Left lung (tissue), 10 donors: Measurements from ENCODE around the gene COX6B2. TPM values are rescaled to one million over a fixed set of nuclear protein-coding genes. Genes with fewer than 3 reads are reported as not detected.

ENCODE experiments used
- ATAC-seq: fragments of 200-7000 bp; cut with Tn5 transposase; one replicate; pipeline ENCODE4 v1.9.1; 2020; ENCODE audit warnings: moderate library complexity
- DNase-seq, 4 donors: peaks; one replicate each; pipeline ENCODE4 v3.0.0-alpha.2; 2013 to 2020
- H3K27ac ChIP-seq, 2 donors: fragments of 200-600 bp; sonication (generic) in 1 of 2; one replicate each; pipeline versions ENCODE4 v1.5.0 to v1.8.0; 2020 to 2021
- H3K27me3 ChIP-seq, 2 donors: fragments of 200-600 bp; sonication (generic) in 1 of 2; one replicate each; pipeline versions ENCODE4 v1.5.0 to v1.8.0; 2020 to 2021
- H3K36me3 ChIP-seq, 2 donors: fragments of 200-600 bp; sonication (generic) in 1 of 2; one replicate each; pipeline versions ENCODE4 v1.5.0 to v1.8.0; 2020 to 2021
- H3K4me1 ChIP-seq, 2 donors: fragments of 200-600 bp; one replicate each; pipeline ENCODE4 v1.8.0; 2021
- H3K4me3 ChIP-seq, 2 donors: fragments of 200-600 bp; sonication (generic) in 1 of 2; one replicate each; pipeline versions ENCODE4 v1.5.0 to v1.8.0; 2020 to 2021; ENCODE audit warnings: mild to moderate bottlenecking in 1 of 2
- H3K9me3 ChIP-seq, 2 donors: fragments of 200-600 bp; sonication (generic) in 1 of 2; one replicate each; pipeline versions ENCODE4 v1.5.0 to v1.8.0; 2020 to 2021
- intact Hi-C, 2 donors: fragments of 100-400 bp; cut with DNase I; formaldehyde crosslinking; loops; one replicate each; pipeline versions ENCODE4 v1.11.2 to v1.14.2; 2022
- polyA plus RNA-seq, 6 donors: library from polyadenylated mRNA; unstranded; fragments of 120-200 nt; gene quantifications; one replicate each; pipeline ENCODE4 v1.2.1, GENCODE V29; 2013; ENCODE audit not compliant: insufficient read length in 6 of 6
- total RNA-seq, 2 donors: library from RNA; stranded (reverse); fragmentation: NEBNext Ultra II Directional; extraction: Animal tissue kit (Norgen Biotek cat#: 25700); gene quantifications; one replicate each; pipeline ENCODE4 v1.2.1, GENCODE V29; 2021
- TF ChIP-seq, protein P1 (sequence below), 2 donors: fragments of 200-600 bp; sonication (generic) in 1 of 2; IDR thresholded peaks; one replicate each; pipeline versions ENCODE4 v1.5.0 to v1.8.0; 2021; ENCODE audit warnings: antibody characterized with exemption in 2 of 2
- donor health status: DM: no; HTN: yes; CAD: no.
- donor health status: DM: no; HTN: no; CAD: no.

COX6B2 gene
- total and polyA plus RNA-seq, 8 donors = 0.20 to 0.75 (median 0.50) TPM; not detected in 1

DNA sequence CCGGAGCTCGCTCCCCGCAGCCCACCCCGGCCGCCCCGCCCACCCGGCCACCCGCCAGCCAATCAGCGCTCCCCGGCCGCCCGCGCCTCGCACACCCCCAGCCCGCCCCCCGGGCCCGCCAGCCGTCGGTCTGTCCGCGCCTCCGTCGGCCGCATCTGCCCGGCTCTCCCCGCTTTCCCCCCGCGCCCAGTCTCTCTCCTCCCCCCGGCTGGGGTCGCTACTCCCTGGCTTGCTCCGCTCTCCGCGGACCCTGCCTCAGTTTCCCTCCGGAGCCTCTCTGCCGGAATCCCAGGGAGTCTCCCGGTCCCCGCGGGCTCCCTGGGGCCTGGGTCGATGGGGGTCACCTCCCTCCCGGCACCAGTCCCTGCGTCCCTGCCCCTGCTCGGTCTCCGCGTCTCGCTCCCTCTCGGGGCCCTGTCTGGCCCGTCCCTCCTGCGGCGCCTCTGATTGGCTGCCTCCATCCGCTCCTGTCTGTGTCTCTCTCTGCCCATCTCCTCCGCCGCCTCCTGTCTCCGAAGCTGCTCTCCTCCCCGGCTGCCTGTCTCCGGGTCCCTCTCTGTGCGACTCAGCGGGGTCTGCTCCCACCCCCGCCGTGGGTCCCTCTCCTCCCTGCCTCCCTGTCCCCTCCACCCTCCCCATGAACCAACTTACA lies 15.3 kb upstream of the COX6B2 start:
- ATAC-seq = peak; percentile 34
- H3K27me3 ChIP-seq = peaks cover 32 to 81% of the 10 kb centered on the region in 2 donors

DNA sequence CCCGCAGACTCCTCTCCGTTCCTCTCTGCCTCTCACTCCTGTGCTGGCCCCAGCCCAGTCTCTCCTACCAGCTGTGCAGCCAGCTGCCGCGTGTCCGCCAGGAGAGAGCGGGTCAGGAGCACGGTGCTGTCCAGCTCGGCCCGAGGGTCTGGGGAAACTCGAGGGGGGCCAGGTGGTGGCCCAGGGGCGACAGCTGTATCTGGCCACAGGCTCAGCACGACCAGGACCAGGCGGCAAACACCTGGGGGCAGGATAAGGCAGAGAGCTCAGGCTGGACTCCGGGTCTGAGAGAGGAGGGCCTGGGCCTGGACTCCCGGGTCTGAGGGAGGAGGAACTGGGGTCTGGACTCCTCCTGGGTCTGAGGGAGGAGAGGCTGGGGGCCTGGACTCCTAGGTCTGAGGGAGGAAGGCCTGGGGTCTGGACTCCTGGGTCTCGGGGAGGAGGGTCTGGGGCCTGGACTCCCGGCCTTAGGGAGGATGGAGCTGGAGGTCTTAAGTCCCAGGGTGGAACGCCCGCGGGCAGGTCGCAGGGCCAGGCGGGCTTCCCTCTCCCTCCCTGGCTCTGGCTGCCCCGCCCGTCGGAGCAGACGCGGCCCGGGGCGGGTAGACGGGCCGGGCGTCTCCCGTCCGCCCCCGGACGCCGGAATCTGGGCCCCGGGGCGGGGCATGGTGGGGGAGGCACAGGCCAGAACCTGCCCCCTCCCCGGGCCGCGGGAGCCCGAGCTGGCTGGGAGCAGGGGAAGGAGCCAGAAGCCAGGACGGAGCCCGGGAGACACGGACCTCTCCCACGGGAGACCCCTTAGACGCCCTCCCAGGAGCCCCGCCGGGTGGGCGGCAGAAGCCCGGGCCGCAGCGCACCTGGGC lies 14.4 kb upstream of the COX6B2 start:
- Histone ChIP-seq H3K27ac (no peak overlapping the region), H3K9me3 (no peaks in the 10 kb centered on the region), H3K4me3 (no peak overlapping the region), H3K4me1 (peaks cover 5 to 11% of the 10 kb centered on the region in 2 donors), H3K27me3 (peaks cover 32 to 72% of the 10 kb centered on the region in 2 donors), H3K36me3 (no peaks in the 10 kb centered on the region)
- intact Hi-C loops = no loop called here
- ATAC-seq (peak; percentile 77), DNase-seq (peak in 1 of 4 donors; percentile 81)
- TF ChIP-seq, protein P1, sequence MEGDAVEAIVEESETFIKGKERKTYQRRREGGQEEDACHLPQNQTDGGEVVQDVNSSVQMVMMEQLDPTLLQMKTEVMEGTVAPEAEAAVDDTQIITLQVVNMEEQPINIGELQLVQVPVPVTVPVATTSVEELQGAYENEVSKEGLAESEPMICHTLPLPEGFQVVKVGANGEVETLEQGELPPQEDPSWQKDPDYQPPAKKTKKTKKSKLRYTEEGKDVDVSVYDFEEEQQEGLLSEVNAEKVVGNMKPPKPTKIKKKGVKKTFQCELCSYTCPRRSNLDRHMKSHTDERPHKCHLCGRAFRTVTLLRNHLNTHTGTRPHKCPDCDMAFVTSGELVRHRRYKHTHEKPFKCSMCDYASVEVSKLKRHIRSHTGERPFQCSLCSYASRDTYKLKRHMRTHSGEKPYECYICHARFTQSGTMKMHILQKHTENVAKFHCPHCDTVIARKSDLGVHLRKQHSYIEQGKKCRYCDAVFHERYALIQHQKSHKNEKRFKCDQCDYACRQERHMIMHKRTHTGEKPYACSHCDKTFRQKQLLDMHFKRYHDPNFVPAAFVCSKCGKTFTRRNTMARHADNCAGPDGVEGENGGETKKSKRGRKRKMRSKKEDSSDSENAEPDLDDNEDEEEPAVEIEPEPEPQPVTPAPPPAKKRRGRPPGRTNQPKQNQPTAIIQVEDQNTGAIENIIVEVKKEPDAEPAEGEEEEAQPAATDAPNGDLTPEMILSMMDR (IDR thresholded peaks at IDR 0.05) = no peak

More for the DNA sequence above, 15.3 kb upstream of the COX6B2 start:
- Histone ChIP-seq H3K36me3 (no peaks in the 10 kb centered on the region), H3K27ac (no peak overlapping the region), H3K4me3 (no peak overlapping the region), H3K9me3 (no peaks in the 10 kb centered on the region), H3K4me1 (peaks cover 5 to 11% of the 10 kb centered on the region in 2 donors)
- intact Hi-C loops = no loop called here
- no peak for DNase-seq
- TF ChIP-seq, protein P1 (IDR thresholded peaks at IDR 0.05) = no peak

DNA sequence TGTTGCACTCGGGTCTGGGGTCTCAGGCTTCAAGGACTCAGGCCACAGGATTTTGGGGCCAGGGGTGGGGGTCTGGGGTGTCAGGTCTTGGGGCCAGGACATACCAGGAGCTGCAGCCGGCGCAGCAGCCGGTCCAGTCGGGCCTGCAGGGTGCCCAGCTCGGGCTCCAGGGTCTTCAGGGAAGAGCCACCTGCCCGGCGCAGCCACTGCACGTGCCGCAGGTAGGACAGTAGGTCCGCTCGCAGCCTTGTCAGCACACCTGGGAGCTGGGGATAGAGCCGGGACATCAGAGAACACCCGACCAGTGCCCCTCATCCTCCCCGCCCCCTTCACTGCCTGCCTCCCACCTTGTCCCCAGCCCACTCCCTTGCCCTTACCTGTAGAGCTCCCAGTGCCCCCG lies 13.6 kb upstream of the COX6B2 start:
- Histone ChIP-seq H3K36me3 (no peaks in the 10 kb centered on the region), H3K27me3 (peaks cover 32 to 65% of the 10 kb centered on the region in 2 donors), H3K9me3 (no peaks in the 10 kb centered on the region), H3K4me1 (peaks cover 5 to 11% of the 10 kb centered on the region in 2 donors), H3K27ac (no peak overlapping the region), H3K4me3 (no peak overlapping the region)
- DNase-seq (peak in 1 of 4 donors; percentile 68), ATAC-seq (no peak)
- TF ChIP-seq, protein P1 (IDR thresholded peaks at IDR 0.05) = no peak
- intact Hi-C loops = no loop called here

DNA sequence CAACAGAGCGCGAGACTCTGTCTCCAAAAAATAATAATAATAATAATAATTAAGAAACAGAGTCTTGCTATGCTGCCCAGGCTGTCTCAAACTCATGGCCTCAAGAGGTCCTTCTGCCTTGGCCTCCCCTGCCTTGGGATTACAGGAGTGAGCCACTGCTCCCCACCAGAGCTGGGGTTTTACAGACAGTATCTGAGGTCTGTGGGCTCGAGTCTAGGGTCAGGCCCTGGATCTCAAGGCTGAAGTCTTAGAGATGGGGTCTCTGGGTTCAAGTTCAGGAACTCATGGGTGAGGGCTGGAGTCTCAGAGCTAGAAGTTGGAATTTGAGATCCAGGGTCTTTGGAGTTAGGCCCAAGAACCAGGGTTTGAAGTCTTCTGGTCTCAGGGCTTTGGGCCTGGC lies 12.3 kb upstream of the COX6B2 start:
- ATAC-seq = no peak
- Histone ChIP-seq H3K9me3 (no peaks in the 10 kb centered on the region), H3K4me1 (peaks cover 5 to 11% of the 10 kb centered on the region in 2 donors), H3K27me3 (peaks cover 23 to 65% of the 10 kb centered on the region in 2 donors), H3K4me3 (no peak overlapping the region), H3K36me3 (no peaks in the 10 kb centered on the region), H3K27ac (no peak overlapping the region)
- intact Hi-C loops = no loop called here
- no peak for DNase-seq
- TF ChIP-seq, protein P1 (IDR thresholded peaks at IDR 0.05) = no peak

DNA sequence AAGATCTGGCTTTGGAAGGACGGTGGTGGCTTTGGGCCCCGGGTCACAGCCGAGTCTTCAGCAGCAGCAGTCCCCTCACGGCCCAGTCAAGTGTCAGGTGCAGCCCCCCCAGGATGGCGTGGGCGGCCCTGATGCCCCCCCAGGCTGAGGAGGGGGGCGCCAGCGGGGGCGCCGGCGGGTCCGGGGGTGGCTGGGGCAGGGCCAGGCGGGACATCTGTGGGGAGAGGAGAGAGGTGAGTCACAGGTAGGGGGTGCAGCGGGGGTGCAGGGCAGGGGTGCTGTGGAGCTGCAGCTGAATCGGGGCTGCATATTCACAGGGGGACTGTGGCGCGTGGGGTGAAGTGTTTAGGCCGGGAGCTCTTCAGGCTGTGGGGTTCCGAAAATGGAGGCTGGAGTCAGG lies 11.4 kb upstream of the COX6B2 start:
- no peak for ATAC-seq

More for the DNA sequence above, 11.4 kb upstream of the COX6B2 start:
- no peaks in the 10 kb centered on the region for H3K36me3 ChIP-seq
- no peaks in the 10 kb centered on the region for H3K9me3 ChIP-seq
- peaks cover 16 to 57% of the 10 kb centered on the region in 2 donors for H3K27me3 ChIP-seq
- H3K4me1 ChIP-seq = peaks cover 5 to 11% of the 10 kb centered on the region in 2 donors
- intact Hi-C loops = no loop called here
- TF ChIP-seq, protein P1 (IDR thresholded peaks at IDR 0.05) = no peak
- H3K4me3 ChIP-seq = no peak overlapping the region
- no peak overlapping the region for H3K27ac ChIP-seq
- peak in 1 of 4 donors; percentile 65 for DNase-seq
